A375 (cell line): ENCODE measurements around the gene REEP2. TPM values are rescaled to one million over a fixed set of nuclear protein-coding genes. Genes with fewer than 3 reads are reported as not detected.

Experiments
- small RNA-seq: library from RNA; depleted of rRNA; stranded (forward); fragments of <200 nt; gene quantifications from one replicate; pipeline ENCODE3, GENCODE V24; 2014
- total RNA-seq: library from RNA; depleted of rRNA; stranded (reverse); fragments of >200 nt; shearing (Covaris generic); gene quantifications from 2 replicates; pipeline ENCODE4 v1.2.3, GENCODE V29; 2014; rRNA removed

REEP2 gene
- 16.9 and 18.6 TPM in 2 replicates for total RNA-seq

GRCh38 chr5:138438724-138439476 lies at the start of gene REEP2:
Gene REEP2, plus strand, starts transcription at chr5:138439057. Its CDS starts 152 bp downstream, at chr5:138439209.

GRCh38 chr5:138465261-138466124 lies 26.6 kb downstream of the REEP2 start, which contains the start of gene EGR1:
Gene EGR1, plus strand, starts transcription at chr5:138465479. Its CDS starts 283 bp downstream, at chr5:138465762.

Small RNAs within 50 kb of the gene (small RNA-seq; reads per million reads assigned to genes)
- not detected for gene AC113403.1

Other genes starting within 250 kb of the REEP2 start
- gene CDC23, start 225.7 kb upstream of the REEP2 start, total RNA-seq: 23.9 and 28.7 TPM in 2 replicates
- gene GFRA3, start 164.4 kb upstream of the REEP2 start, total RNA-seq: 0.08 TPM in 1 of 2 replicates, not detected in the other
- 15.4 and 17.2 TPM in 2 replicates for gene CDC25C, start 107.3 kb upstream of the REEP2 start, total RNA-seq
- 37.4 and 39.6 TPM in 2 replicates for gene FAM53C, start 100.8 kb upstream of the REEP2 start, total RNA-seq
- gene KDM3B, start 86.4 kb upstream of the REEP2 start, total RNA-seq: 31.7 and 32.9 TPM in 2 replicates
- gene EGR1, start 26.4 kb downstream of the REEP2 start, total RNA-seq: 10.7 and 16.8 TPM in 2 replicates
- 162 and 168 TPM in 2 replicates for gene ETF1, start 104.2 kb downstream of the REEP2 start, total RNA-seq
- 529 and 553 TPM in 2 replicates for gene HSPA9, start 136.3 kb downstream of the REEP2 start, total RNA-seq